Stimulated activated CD8-positive, alpha-beta memory T cell treated with anti-CD3 and anti-CD28 coated beads, Interleukin-7, amount 100 ng/mL, for 24 hours (primary cell): ENCODE measurements around the gene MROH8.

Experiments
- DNase-seq: peaks from one replicate; pipeline ENCODE4 v3.0.0-alpha.2; 2020; ENCODE audit warnings: low read depth

Gene MROH8

GRCh38 chr20:37198932-37199660 lies 19.7 kb upstream of the MROH8 start:
- no peak for DNase-seq

- DNase-seq, result no peak
These were observed 15.5 kb upstream of the MROH8 start for GRCh38 chr20:37194621-37195417.

GRCh38 chr20:37193821-37194220 lies 14.5 kb upstream of the MROH8 start:
- no peak for DNase-seq

- DNase-seq, result no peak
These were observed 13.9 kb upstream of the MROH8 start for GRCh38 chr20:37193226-37193625.

GRCh38 chr20:37192137-37192854 lies 12.9 kb upstream of the MROH8 start:
- DNase-seq, result peak; percentile 46

GRCh38 chr20:37190354-37191112 lies 11.2 kb upstream of the MROH8 start:
- DNase-seq, result no peak

- no peak for DNase-seq
These were observed 10.2 kb upstream of the MROH8 start for GRCh38 chr20:37189416-37190016.

GRCh38 chr20:37188787-37189186 lies 9.4 kb upstream of the MROH8 start:
- DNase-seq, result no peak

GRCh38 chr20:37185686-37186085 lies 6.3 kb upstream of the MROH8 start:
- no peak for DNase-seq

GRCh38 chr20:37179683-37180524 lies 556 bp upstream of the MROH8 start:
- no peak for DNase-seq

- DNase-seq, result no peak
These were observed 6.5 kb downstream of the MROH8 start for GRCh38 chr20:37172836-37173235.

GRCh38 chr20:37166867-37167266 lies 12.5 kb downstream of the MROH8 start:
- no peak for DNase-seq

GRCh38 chr20:37165031-37165430 lies 14.3 kb downstream of the MROH8 start:
- no peak for DNase-seq

GRCh38 chr20:37163832-37164554 lies 15.4 kb downstream of the MROH8 start:
- no peak for DNase-seq

- no peak for DNase-seq
These were observed 16.7 kb downstream of the MROH8 start for GRCh38 chr20:37162646-37163045.

- DNase-seq, result no peak
These were observed 17.4 kb downstream of the MROH8 start for GRCh38 chr20:37161830-37162549.

- no peak for DNase-seq
These were observed 18.7 kb downstream of the MROH8 start for GRCh38 chr20:37160683-37161082.

GRCh38 chr20:37158248-37158647 lies 21.1 kb downstream of the MROH8 start:
- no peak for DNase-seq

- no peak for DNase-seq
These were observed 23.4 kb downstream of the MROH8 start for GRCh38 chr20:37155987-37156386.
